ENCODE results near the gene GRIA3. TPM values are rescaled to one million over a fixed set of nuclear protein-coding genes. Genes with fewer than 3 reads are reported as not detected.

The GRIA3 gene
- total RNA-seq, 1 donor from 2014 or later, result 1.4 TPM

DNA sequence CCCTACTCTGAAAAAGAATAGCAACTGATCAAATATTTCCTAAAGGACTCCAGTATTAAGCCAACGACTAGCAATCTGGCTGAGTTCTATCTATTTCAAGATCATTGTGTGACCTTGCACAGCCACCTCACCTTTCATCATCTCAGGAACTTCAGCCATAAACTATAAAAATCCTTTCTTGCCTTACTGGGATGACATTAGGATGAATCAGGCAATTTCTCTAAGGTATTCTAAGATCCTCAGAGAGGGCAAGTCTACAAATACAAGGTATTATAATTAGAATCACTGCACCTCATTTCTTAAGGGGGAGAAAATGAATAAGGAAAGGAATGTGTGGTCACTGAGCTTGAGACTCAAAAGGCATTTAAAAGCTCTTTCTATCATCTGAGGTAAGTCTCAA is 152.6 kb downstream of the GRIA3 start:
- Mint-ChIP-seq H3K9me3 (peaks cover 6% of the 10 kb centered on the region), H3K36me3 (ENCODE audit: low read depth) (peaks cover 3% of the 10 kb centered on the region), H3K4me1 (no peaks in the 10 kb centered on the region), H3K27ac (ENCODE audit: unreplicated experiment) (no peak overlapping the region), H3K4me3 (no peak overlapping the region), H3K27me3 (ENCODE audit: low read depth) (no peaks in the 10 kb centered on the region)
- TF ChIP-seq, protein P1, sequence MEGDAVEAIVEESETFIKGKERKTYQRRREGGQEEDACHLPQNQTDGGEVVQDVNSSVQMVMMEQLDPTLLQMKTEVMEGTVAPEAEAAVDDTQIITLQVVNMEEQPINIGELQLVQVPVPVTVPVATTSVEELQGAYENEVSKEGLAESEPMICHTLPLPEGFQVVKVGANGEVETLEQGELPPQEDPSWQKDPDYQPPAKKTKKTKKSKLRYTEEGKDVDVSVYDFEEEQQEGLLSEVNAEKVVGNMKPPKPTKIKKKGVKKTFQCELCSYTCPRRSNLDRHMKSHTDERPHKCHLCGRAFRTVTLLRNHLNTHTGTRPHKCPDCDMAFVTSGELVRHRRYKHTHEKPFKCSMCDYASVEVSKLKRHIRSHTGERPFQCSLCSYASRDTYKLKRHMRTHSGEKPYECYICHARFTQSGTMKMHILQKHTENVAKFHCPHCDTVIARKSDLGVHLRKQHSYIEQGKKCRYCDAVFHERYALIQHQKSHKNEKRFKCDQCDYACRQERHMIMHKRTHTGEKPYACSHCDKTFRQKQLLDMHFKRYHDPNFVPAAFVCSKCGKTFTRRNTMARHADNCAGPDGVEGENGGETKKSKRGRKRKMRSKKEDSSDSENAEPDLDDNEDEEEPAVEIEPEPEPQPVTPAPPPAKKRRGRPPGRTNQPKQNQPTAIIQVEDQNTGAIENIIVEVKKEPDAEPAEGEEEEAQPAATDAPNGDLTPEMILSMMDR (conservative IDR thresholded peaks at IDR 0.05), result no peak
- no peak for DNase-seq (ENCODE audit: low read depth, low spot score)

GRCh38 chrX:123337886-123338639 is 154.0 kb downstream of the GRIA3 start:
- Mint-ChIP-seq H3K27me3 (ENCODE audit: low read depth) (no peaks in the 10 kb centered on the region), H3K4me1 (no peaks in the 10 kb centered on the region), H3K4me3 (no peak overlapping the region), H3K9me3 (peaks cover 5% of the 10 kb centered on the region), H3K27ac (ENCODE audit: unreplicated experiment) (no peak overlapping the region), H3K36me3 (ENCODE audit: low read depth) (peaks cover 3% of the 10 kb centered on the region)
- no peak for DNase-seq (ENCODE audit: low read depth, low spot score)
- TF ChIP-seq, protein P1 (conservative IDR thresholded peaks at IDR 0.05), result no peak

DNA sequence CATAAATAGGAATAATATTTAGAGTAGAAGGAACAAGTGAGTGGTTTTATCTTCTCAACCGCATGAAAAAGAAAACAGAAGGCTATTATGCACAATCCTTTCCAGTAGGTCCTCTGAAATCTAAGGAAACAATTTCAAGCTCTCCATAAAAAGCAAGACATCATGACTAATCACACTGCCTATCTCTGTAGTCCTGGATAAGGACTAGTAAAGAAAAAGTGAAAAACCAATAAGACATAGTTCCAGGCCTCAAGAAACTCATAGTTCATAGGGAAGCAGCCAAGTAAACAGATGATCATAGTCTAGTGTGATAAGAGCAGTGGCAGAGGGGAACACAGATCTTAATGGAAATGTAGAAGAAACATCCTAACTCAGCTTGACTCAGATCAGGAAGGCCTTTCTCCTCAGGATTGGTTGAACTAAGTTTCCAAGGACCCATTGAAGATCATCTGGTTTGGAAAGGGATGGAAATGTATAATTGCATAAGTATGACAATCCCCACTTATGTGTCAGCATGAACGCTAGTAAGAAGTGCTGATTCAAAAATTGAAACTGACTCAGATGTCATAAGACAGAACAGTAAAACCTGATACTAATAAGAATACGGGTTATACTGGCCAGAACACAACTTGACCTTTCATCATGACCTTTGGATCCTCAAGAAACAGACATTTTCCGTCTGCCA is 155.3 kb downstream of the GRIA3 start:
- Mint-ChIP-seq H3K4me3 (no peak overlapping the region), H3K27me3 (ENCODE audit: low read depth) (no peaks in the 10 kb centered on the region), H3K4me1 (no peaks in the 10 kb centered on the region), H3K36me3 (ENCODE audit: low read depth) (peaks cover 3% of the 10 kb centered on the region), H3K27ac (ENCODE audit: unreplicated experiment) (no peak overlapping the region), H3K9me3 (peaks cover 4% of the 10 kb centered on the region)
- TF ChIP-seq, protein P1 (conservative IDR thresholded peaks at IDR 0.05), result no peak
- no peak for DNase-seq (ENCODE audit: low read depth, low spot score)

DNA sequence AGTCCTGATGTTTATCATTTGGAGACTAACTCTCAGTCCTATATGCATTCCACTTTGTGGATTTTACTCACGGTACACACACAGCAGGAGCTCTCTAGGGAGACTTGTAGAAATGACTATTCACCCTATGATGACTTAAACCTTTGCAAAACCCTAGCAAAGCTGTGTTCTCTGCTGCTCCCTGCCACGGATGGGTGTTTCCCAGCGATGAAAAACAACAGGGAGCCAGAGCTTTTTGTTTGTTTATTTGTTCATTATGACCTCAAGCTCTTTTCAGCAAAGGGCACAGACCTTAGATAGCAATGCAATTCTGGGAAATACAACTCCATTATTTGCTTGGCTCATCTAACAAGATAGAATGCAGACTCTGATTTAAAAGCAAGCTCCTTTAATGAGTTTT is 156.6 kb downstream of the GRIA3 start:
- peaks cover 4% of the 10 kb centered on the region for H3K9me3 Mint-ChIP-seq
- H3K4me3 Mint-ChIP-seq, result no peak overlapping the region
- no peaks in the 10 kb centered on the region for H3K27me3 Mint-ChIP-seq (ENCODE audit: low read depth)
- peaks cover 3% of the 10 kb centered on the region for H3K36me3 Mint-ChIP-seq (ENCODE audit: low read depth)
- no peak overlapping the region for H3K27ac Mint-ChIP-seq (ENCODE audit: unreplicated experiment)
- no peak for DNase-seq (ENCODE audit: low read depth, low spot score)
- TF ChIP-seq, protein P1 (conservative IDR thresholded peaks at IDR 0.05), result no peak
- H3K4me1 Mint-ChIP-seq, result no peaks in the 10 kb centered on the region

DNA sequence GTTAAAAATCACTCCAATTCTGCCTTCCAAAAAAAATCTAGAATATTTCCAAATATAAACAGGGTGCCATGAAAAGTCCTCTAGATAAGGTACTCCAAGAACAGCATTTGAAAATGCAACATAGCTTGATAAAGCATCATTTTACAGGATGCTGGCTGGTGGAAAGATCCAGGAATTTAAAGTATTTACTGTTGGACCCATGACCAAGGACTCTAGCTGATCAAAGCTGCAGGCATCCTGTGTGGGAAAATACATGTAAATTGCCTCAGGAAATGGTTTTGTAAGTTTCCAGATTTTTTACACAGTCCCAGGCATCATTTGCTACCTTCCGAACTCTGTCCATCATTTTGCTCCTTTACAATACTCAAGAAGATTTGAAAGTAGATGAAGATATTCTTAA is 164.4 kb downstream of the GRIA3 start:
- H3K4me1 Mint-ChIP-seq, result no peaks in the 10 kb centered on the region
- TF ChIP-seq, protein P1 (conservative IDR thresholded peaks at IDR 0.05), result no peak
- peaks cover 2% of the 10 kb centered on the region for H3K9me3 Mint-ChIP-seq

More for the DNA sequence above, 164.4 kb downstream of the GRIA3 start:
- Mint-ChIP-seq H3K4me3 (no peak overlapping the region), H3K27ac (ENCODE audit: unreplicated experiment) (no peak overlapping the region), H3K27me3 (ENCODE audit: low read depth) (no peaks in the 10 kb centered on the region), H3K36me3 (ENCODE audit: low read depth) (no peaks in the 10 kb centered on the region)
- DNase-seq (ENCODE audit: low read depth, low spot score), result no peak

Data from neural crest cell (in vitro differentiated cells).